ENCODE data around the gene C10orf120. TPM values are rescaled to one million over a fixed set of nuclear protein-coding genes. Genes with fewer than 3 reads are reported as not detected.

C10orf120 gene
- total RNA-seq, 4 donors from 2014 or later, result not detected

GRCh38 chr10:122706947-122707346, 7.3 kb upstream of the C10orf120 start:
- intact Hi-C loops (cut with DNase I; ENCODE audit: low total_unique reads), result no loop called here
- no peak for TF ChIP-seq CTCF (IDR thresholded peaks at IDR 0.05)
- no peak for TF ChIP-seq POLR2A (IDR thresholded peaks at IDR 0.05)
- no peak for DNase-seq
- Histone ChIP-seq H3K27ac (no peak overlapping the region), H3K27me3 (no peaks in the 10 kb centered on the region), H3K4me1 (no peaks in the 10 kb centered on the region), H3K36me3 (no peaks in the 10 kb centered on the region), H3K9me3 (no peaks in the 10 kb centered on the region), H3K4me3 (no peak overlapping the region)

- H3K27ac ChIP-seq, result no peak overlapping the region
- no peak overlapping the region for H3K4me3 ChIP-seq
- TF ChIP-seq POLR2A (IDR thresholded peaks at IDR 0.05), result no peak
- TF ChIP-seq CTCF (IDR thresholded peaks at IDR 0.05), result no peak
- no peaks in the 10 kb centered on the region for H3K36me3 ChIP-seq
- intact Hi-C loops (cut with DNase I; ENCODE audit: low total_unique reads), result no loop called here
- no peaks in the 10 kb centered on the region for H3K27me3 ChIP-seq
- H3K9me3 ChIP-seq, result no peaks in the 10 kb centered on the region
- DNase-seq, result no peak
- no peaks in the 10 kb centered on the region for H3K4me1 ChIP-seq
Observed at GRCh38 chr10:122706467-122706866, 6.8 kb upstream of the C10orf120 start.

GRCh38 chr10:122703483-122704448, 4.1 kb upstream of the C10orf120 start:
- Histone ChIP-seq H3K36me3 (no peaks in the 10 kb centered on the region), H3K27ac (no peak overlapping the region), H3K4me3 (no peak overlapping the region), H3K4me1 (no peaks in the 10 kb centered on the region), H3K9me3 (no peaks in the 10 kb centered on the region), H3K27me3 (no peaks in the 10 kb centered on the region)
- no peak for TF ChIP-seq POLR2A (IDR thresholded peaks at IDR 0.05)
- peak; percentile 31 to 48 (median 41) for TF ChIP-seq CTCF (IDR thresholded peaks at IDR 0.05)
- DNase-seq, result peak in 1 of 2 donors; percentile 27
- intact Hi-C loops (cut with DNase I; ENCODE audit: low total_unique reads), result no loop called here

- H3K27me3 ChIP-seq, result no peaks in the 10 kb centered on the region
- intact Hi-C loops (cut with DNase I; ENCODE audit: low total_unique reads), result no loop called here
- no peaks in the 10 kb centered on the region for H3K4me1 ChIP-seq
- H3K9me3 ChIP-seq, result no peaks in the 10 kb centered on the region
- DNase-seq, result no peak
- TF ChIP-seq POLR2A (IDR thresholded peaks at IDR 0.05), result no peak
- no peak for TF ChIP-seq CTCF (IDR thresholded peaks at IDR 0.05)
- H3K27ac ChIP-seq, result no peak overlapping the region
- H3K36me3 ChIP-seq, result no peaks in the 10 kb centered on the region
- H3K4me3 ChIP-seq, result no peak overlapping the region
Observed at GRCh38 chr10:122702275-122702674, 2.6 kb upstream of the C10orf120 start.

- Histone ChIP-seq H3K36me3 (no peaks in the 10 kb centered on the region), H3K9me3 (no peaks in the 10 kb centered on the region), H3K27me3 (no peaks in the 10 kb centered on the region), H3K27ac (no peak overlapping the region), H3K4me1 (no peaks in the 10 kb centered on the region), H3K4me3 (no peak overlapping the region)
- intact Hi-C loops (cut with DNase I; ENCODE audit: low total_unique reads), result no loop called here
- DNase-seq, result no peak
- TF ChIP-seq CTCF (IDR thresholded peaks at IDR 0.05), result no peak
- no peak for TF ChIP-seq POLR2A (IDR thresholded peaks at IDR 0.05)
Observed at GRCh38 chr10:122701652-122702051, 2.0 kb upstream of the C10orf120 start.

All from uterus (tissue), 4 donors.